Measurements from ENCODE around the gene N4BP2.
"Not testable (repeated sequence)": the region's sequence is repeated elsewhere in the genome, so short reads cannot be mapped to it uniquely, and the experiment has no call there.

Gene N4BP2

GRCh38 chr4:40056716-40057585 is at the start of gene N4BP2:
TSS of gene N4BP2 (plus strand) at chr4:40056850. CDS start at chr4:40097341, 40,491 bp downstream.
- DNase-seq: peak; percentile 64

- DNase-seq: no peak
Observed at GRCh38 chr4:40016007-40016406, 40.6 kb upstream of the N4BP2 start.

GRCh38 chr4:40020221-40020620 is 36.4 kb upstream of the N4BP2 start:
- no peak for DNase-seq

- not testable (repeated sequence) for DNase-seq
Observed at GRCh38 chr4:40021116-40021515, 35.5 kb upstream of the N4BP2 start.

- not testable (repeated sequence) for DNase-seq
Observed at GRCh38 chr4:40024049-40024448, 32.6 kb upstream of the N4BP2 start.

- DNase-seq: no peak
Observed at GRCh38 chr4:40032785-40033184, 23.9 kb upstream of the N4BP2 start.

GRCh38 chr4:40033613-40034012 is 23.0 kb upstream of the N4BP2 start:
- no peak for DNase-seq

GRCh38 chr4:40038977-40039376 is 17.7 kb upstream of the N4BP2 start:
- no peak for DNase-seq

GRCh38 chr4:40040908-40041307 is 15.7 kb upstream of the N4BP2 start:
- DNase-seq: no peak

- no peak for DNase-seq
Observed at GRCh38 chr4:40043786-40044185, 12.9 kb upstream of the N4BP2 start.

GRCh38 chr4:40046311-40046980 is 10.2 kb upstream of the N4BP2 start:
- DNase-seq: peak; percentile 12

GRCh38 chr4:40053161-40053560 is 3.5 kb upstream of the N4BP2 start:
- DNase-seq: no peak

GRCh38 chr4:40055511-40055862 is 1.2 kb upstream of the N4BP2 start:
- no peak for DNase-seq

- peak; percentile 17 for DNase-seq
Observed at GRCh38 chr4:40055863-40056715, 561 bp upstream of the N4BP2 start.

GRCh38 chr4:40057586-40058091 is 989 bp downstream of the N4BP2 start:
- DNase-seq: peak; percentile 92

GRCh38 chr4:40058121-40058520 is 1.5 kb downstream of the N4BP2 start:
- no peak for DNase-seq

GRCh38 chr4:40058854-40059253 is 2.2 kb downstream of the N4BP2 start:
- DNase-seq: no peak

GRCh38 chr4:40059362-40059761 is 2.7 kb downstream of the N4BP2 start:
- no peak for DNase-seq

GRCh38 chr4:40065010-40065409 is 8.4 kb downstream of the N4BP2 start:
- no peak for DNase-seq

- DNase-seq: no peak
Observed at GRCh38 chr4:40066651-40067050, 10.0 kb downstream of the N4BP2 start.

GRCh38 chr4:40070387-40070786 is 13.7 kb downstream of the N4BP2 start:
- no peak for DNase-seq

GRCh38 chr4:40086421-40086820 is 29.8 kb downstream of the N4BP2 start:
- DNase-seq: no peak

- no peak for DNase-seq
Observed at GRCh38 chr4:40087799-40088366, 31.2 kb downstream of the N4BP2 start.

Data from NCI-H2029 (cell line).